Keratinocyte (primary cell): ENCODE measurements around the gene AIDA. TPM values are rescaled to one million over a fixed set of nuclear protein-coding genes. Genes with fewer than 3 reads are reported as not detected.

Experiments used
- DNase-seq: peaks from one replicate; pipeline ENCODE4 v3.0.0-alpha.2; 2011; ENCODE audit warnings: low read depth, missing footprints, low spot score
- FAIRE-seq: peaks from 2 replicates; lab custom pipeline; 2011; peaks lifted over from hg19 to GRCh38; lab: Jason Lieb, UNC
- H2AFZ ChIP-seq: 2 replicates; pipeline ENCODE4 v1.6.0; 2012; ENCODE audit warnings: low read length, control low read depth, inconsistent platforms; ENCODE audit not compliant: control insufficient read depth
- H3K27ac ChIP-seq: 2 replicates; pipeline ENCODE4 v1.5.1; 2011; ENCODE audit warnings: low read length; ENCODE audit not compliant: control insufficient read depth, insufficient read depth
- H3K27me3 ChIP-seq: 3 replicates; pipeline ENCODE4 v1.6.0; 2011; ENCODE audit warnings: low read length; ENCODE audit not compliant: control insufficient read depth, insufficient read depth; ENCODE audit errors: extremely low read depth
- H3K36me3 ChIP-seq, 2 experiments: 2 replicates in 1 of 2; 3 replicates in 1 of 2; pipeline ENCODE4 v1.5.1; 2011; ENCODE audit warnings: low read length in 2 of 2, mild to moderate bottlenecking in 1 of 2; ENCODE audit not compliant: control insufficient read depth in 2 of 2, insufficient read depth in 2 of 2; ENCODE audit errors: extremely low read depth in 1 of 2
- H3K4me1 ChIP-seq: 3 replicates; pipeline ENCODE4 v1.5.1; 2011; ENCODE audit warnings: low read length; ENCODE audit not compliant: control insufficient read depth, insufficient read depth; ENCODE audit errors: extremely low read depth
- H3K4me2 ChIP-seq: 3 replicates; pipeline ENCODE4 v1.6.0; 2011; ENCODE audit warnings: low read depth, low read length; ENCODE audit not compliant: control insufficient read depth, insufficient read depth; ENCODE audit errors: extremely low read depth
- H3K4me3 ChIP-seq, 3 experiments: fragments of 200-600 bp in 1 of 3; sonication (generic) in 1 of 3; 2 replicates in 2 of 3; 3 replicates in 1 of 3; pipeline ENCODE4 v1.5.1; 2011 to 2016; ENCODE audit warnings: low read length in 3 of 3, mild to moderate bottlenecking in 3 of 3, control low read depth in 2 of 3, inconsistent platforms in 1 of 3, low read depth in 1 of 3, mixed read lengths in 1 of 3, mixed run types in 1 of 3, moderate library complexity in 1 of 3; ENCODE audit not compliant: control insufficient read depth in 2 of 3, insufficient read depth in 2 of 3; ENCODE audit errors: extremely low read depth in 1 of 3
- H3K79me2 ChIP-seq: 2 replicates; pipeline ENCODE4 v1.6.0; 2012; ENCODE audit warnings: low read length; ENCODE audit not compliant: control insufficient read depth, insufficient read depth
- H3K9ac ChIP-seq: 3 replicates; pipeline ENCODE4 v1.6.0; 2011; ENCODE audit warnings: low read length; ENCODE audit not compliant: control insufficient read depth, insufficient read depth; ENCODE audit errors: extremely low read depth
- H3K9me1 ChIP-seq: 3 replicates; pipeline ENCODE4 v1.6.0; 2011; ENCODE audit warnings: low read length; ENCODE audit not compliant: control insufficient read depth, insufficient read depth; ENCODE audit errors: extremely low read depth
- H3K9me3 ChIP-seq: 2 replicates; pipeline ENCODE4 v1.5.1; 2012; ENCODE audit warnings: low read depth, low read length; ENCODE audit not compliant: control insufficient read depth
- H4K20me1 ChIP-seq: 3 replicates; pipeline ENCODE4 v1.6.0; 2011; ENCODE audit warnings: low read length; ENCODE audit not compliant: control insufficient read depth, insufficient read depth; ENCODE audit errors: extremely low read depth
- EZH2 ChIP-seq: IDR thresholded peaks from one replicate; pipeline ENCODE4 v1.6.1; 2012; ENCODE audit warnings: inconsistent platforms, mild to moderate bottlenecking, low read length, moderate library complexity
- dilution Hi-C: fragments of 300-500 bp; cut with MboI; formaldehyde crosslinking; loops from one replicate; pipeline ENCODE4 v1.7.0; 2020; ENCODE audit warnings: low sequenced_read_pairs; ENCODE audit not compliant: extremely low pct_ligation_motif_present
- polyA plus RNA-seq, 5 experiments: library from polyadenylated mRNA; depleted of rRNA in 3 of 5; stranded (reverse) in 3 of 5; stranded (forward) in 1 of 5; unstranded in 1 of 5; fragments of >200 nt; gene quantifications; 1 replicate in 1 of 5; 2 replicates in 3 of 5; 3 replicates in 1 of 5; pipeline versions ENCODE4 v1.2.1 to v1.2.3, GENCODE V29; 2011 to 2012; ENCODE audit warnings: missing spikeins in 2 of 5, low read depth in 1 of 5, low replicate concordance in 1 of 5
- TF ChIP-seq, protein P1 (sequence below), 3 experiments: IDR thresholded peaks in 1 of 3; conservative IDR thresholded peaks in 1 of 3; optimal IDR thresholded peaks in 1 of 3; 2 replicates in 2 of 3; 3 replicates in 1 of 3; pipeline versions ENCODE3 to v1.5.1; 2011; ENCODE audit warnings: low read length in 3 of 3, mild to moderate bottlenecking in 3 of 3, moderate library complexity in 2 of 3, control low read depth in 1 of 3, inconsistent platforms in 1 of 3; ENCODE audit not compliant: insufficient read depth in 2 of 3; ENCODE audit errors: extremely low read depth in 1 of 3

AIDA gene
- polyA plus RNA-seq, 1 donor (not counting 4 experiments of a cell fraction or from before 2014, with no cell fraction given), result 86.8 TPM

DNA sequence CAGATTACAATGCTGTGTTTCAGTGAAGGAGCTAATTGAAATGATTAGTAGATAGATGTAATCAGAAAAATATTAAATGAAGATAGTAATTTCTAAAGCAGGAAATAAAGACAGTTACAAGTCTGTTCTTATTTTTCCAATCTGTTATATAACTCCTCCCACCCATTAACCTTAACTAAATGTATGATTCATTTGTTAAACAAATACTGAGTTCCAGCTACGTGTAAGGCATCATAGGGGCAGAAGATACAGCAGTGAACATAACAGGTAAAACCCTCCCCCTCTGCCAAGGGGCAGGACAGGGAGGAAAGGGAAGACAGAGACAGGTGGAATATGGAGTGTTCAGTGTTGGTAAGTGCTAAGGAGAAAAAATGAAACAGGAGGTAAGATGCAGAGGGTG is 24.7 kb upstream of the AIDA start, which contains the start of gene FAM177B:
Gene FAM177B, plus strand, starts transcription at position 231 of the 400 bp plus-strand sequence. CDS start 9,344 bp downstream, outside the sequence.
- Histone ChIP-seq H3K4me2 (no peak within 1 kb of the TSS), H3K79me2 (no peaks in the 10 kb centered on the region), H3K27ac (no peak within 1 kb of the TSS), H3K4me1 (no peaks in the 10 kb centered on the region), H2AFZ (no peak within 1 kb of the TSS), H3K9me1 (no peaks in the 10 kb centered on the region), H3K9me3 (no peaks in the 10 kb centered on the region), H3K27me3 (no peaks in the 10 kb centered on the region), H4K20me1 (no peaks in the 10 kb centered on the region), H3K36me3 (peaks cover 0 to 2% of the 10 kb centered on the region in 2 experiments), H3K4me3 (no peak within 1 kb of the TSS), H3K9ac (no peak within 1 kb of the TSS)
- dilution Hi-C loops, result no loop called here
- FAIRE-seq, result no peak
- TF ChIP-seq, protein P1, sequence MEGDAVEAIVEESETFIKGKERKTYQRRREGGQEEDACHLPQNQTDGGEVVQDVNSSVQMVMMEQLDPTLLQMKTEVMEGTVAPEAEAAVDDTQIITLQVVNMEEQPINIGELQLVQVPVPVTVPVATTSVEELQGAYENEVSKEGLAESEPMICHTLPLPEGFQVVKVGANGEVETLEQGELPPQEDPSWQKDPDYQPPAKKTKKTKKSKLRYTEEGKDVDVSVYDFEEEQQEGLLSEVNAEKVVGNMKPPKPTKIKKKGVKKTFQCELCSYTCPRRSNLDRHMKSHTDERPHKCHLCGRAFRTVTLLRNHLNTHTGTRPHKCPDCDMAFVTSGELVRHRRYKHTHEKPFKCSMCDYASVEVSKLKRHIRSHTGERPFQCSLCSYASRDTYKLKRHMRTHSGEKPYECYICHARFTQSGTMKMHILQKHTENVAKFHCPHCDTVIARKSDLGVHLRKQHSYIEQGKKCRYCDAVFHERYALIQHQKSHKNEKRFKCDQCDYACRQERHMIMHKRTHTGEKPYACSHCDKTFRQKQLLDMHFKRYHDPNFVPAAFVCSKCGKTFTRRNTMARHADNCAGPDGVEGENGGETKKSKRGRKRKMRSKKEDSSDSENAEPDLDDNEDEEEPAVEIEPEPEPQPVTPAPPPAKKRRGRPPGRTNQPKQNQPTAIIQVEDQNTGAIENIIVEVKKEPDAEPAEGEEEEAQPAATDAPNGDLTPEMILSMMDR (optimal IDR thresholded peaks at IDR 0.05 in 1 of 3, IDR thresholded peaks at IDR 0.05 in 1 of 3, conservative IDR thresholded peaks at IDR 0.05 in 1 of 3; ENCODE audit: extremely low read depth in 1 of 3, insufficient read depth in 2 of 3, low read length in 3 of 3), result no peak
- TF ChIP-seq EZH2, result no peak
- no peak for DNase-seq

DNA sequence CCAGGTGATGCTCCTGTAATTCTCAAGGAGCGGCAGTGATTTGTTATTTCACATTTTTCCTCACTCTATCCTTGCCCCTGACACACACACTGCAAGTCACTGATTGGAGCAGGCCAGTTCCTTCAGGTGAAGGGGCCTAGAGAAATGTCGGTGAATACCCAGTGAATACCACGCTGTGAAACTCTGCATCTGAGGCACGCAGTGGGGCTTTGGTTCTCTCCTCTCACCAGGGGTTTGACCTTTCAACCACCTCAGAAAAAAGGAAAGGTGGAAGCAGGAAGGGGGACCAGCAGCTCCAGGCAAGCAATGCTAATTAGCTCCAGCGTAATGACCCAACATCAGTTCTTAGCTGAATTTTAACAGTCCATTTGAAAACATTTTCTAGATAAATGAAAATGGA is 24.2 kb upstream of the AIDA start:
- Histone ChIP-seq H4K20me1 (no peaks in the 10 kb centered on the region), H3K27me3 (no peaks in the 10 kb centered on the region), H3K9me1 (no peaks in the 10 kb centered on the region), H3K36me3 (peaks cover 2% of the 10 kb centered on the region in 2 experiments), H3K9ac (no peak overlapping the region), H3K27ac (no peak overlapping the region), H3K4me2 (no peak overlapping the region), H3K4me1 (no peaks in the 10 kb centered on the region), H3K4me3 (no peak overlapping the region), H2AFZ (no peak overlapping the region), H3K9me3 (no peaks in the 10 kb centered on the region), H3K79me2 (no peaks in the 10 kb centered on the region)
- dilution Hi-C loops, result no loop called here
- DNase-seq (no peak), FAIRE-seq (no peak)
- TF ChIP-seq EZH2, result no peak
- TF ChIP-seq, protein P1 (optimal IDR thresholded peaks at IDR 0.05 in 1 of 3, IDR thresholded peaks at IDR 0.05 in 1 of 3, conservative IDR thresholded peaks at IDR 0.05 in 1 of 3; ENCODE audit: extremely low read depth in 1 of 3, insufficient read depth in 2 of 3, low read length in 3 of 3), result no peak
